ENCODE results near the gene RSF1.

RSF1 gene

DNA sequence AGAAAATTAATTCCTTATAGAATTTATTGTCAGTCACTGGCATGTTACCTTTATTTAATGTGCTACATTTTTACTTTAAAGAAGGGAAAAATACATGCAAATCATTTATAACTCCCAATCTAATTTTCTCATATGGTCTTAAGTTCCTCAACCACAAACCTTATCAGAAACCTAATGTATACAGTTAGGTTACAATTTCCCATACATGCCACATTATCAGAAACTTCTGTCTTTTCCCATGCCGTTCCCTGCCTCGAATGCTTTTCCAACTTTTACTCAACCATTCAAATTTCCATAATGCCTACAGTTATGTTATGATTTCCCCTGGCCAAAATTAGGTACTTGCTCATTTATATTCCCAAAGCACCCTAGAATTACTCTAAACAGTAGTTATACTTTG is 13.5 kb downstream of the RSF1 start:
- DNase-seq: no peak

DNA sequence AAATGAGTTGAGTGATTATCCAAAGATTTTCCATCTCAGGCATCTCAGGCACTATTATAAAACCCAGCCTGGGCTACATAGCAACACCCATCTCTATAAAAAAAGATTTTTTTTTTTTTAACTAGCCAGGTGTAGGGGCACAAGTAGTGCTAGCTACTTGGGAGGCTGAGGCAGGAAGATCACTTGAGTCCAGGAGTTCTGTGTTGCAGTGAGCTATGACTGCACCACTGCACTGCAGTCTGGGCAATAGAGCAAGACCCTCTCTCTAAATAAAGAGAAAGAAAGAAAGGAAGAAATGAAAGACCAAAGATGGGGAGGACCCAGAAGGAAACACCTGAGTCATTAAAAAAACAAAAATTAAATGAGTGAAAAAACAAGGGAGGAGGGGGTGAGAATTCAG is 14.1 kb downstream of the RSF1 start:
- no peak for DNase-seq

DNA sequence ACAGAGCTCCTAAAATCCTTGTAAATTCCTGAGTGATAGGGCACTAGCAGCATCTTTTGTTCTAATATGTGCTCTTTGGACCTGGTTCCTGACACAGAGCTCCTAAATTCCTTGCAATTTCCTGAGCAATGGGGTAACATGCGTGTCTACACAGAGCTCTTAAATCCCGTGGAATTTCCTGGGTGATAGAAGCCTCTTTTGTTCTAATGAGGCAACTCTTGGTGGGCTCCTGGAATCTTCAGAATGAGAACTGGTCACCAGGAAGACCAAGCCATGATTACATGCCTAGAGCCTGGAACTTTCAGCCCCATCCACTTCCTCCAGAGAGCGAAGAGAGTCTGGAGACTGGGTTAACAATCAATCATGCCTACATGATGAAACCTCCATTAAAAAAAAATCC is 19.0 kb downstream of the RSF1 start:
- DNase-seq: no peak

DNA sequence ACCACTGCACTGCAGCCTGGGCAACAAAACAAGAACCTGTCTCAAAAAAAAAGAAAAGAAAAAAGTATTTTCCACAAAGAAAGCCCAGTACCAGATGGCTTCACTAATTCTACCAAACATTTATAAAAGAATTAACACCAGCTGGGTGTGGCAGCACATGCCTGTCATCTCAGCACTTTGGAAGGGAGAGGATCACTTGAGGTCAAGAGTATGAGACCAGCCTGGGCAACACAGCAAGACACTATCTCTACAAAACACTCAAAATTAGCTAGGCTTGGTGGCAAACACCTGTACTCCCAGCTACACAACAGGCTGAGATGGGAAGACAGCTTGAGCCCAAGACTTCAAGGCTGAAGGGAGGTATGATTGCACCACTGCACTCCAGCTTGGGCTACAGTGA is 20.1 kb downstream of the RSF1 start:
- no peak for DNase-seq

DNA sequence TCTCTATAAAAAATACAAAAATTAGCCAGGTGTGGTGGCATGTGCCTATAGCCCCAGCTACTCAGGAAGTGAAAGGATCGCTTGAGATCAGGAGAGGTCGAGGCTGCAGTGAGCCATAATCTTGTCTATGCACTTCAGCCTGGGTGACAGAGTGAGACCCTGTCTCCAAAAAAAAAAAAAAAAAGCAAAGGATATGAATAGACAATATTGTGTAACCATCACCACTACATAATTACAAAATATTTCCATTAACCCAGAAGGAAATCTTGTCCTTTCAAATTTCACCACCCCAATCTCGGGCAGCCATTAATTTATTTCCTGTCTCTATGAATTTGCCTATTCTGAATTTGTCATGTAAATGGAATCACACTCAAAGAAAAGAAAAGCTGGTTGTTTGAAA is 21.2 kb downstream of the RSF1 start:
- DNase-seq: no peak

DNA sequence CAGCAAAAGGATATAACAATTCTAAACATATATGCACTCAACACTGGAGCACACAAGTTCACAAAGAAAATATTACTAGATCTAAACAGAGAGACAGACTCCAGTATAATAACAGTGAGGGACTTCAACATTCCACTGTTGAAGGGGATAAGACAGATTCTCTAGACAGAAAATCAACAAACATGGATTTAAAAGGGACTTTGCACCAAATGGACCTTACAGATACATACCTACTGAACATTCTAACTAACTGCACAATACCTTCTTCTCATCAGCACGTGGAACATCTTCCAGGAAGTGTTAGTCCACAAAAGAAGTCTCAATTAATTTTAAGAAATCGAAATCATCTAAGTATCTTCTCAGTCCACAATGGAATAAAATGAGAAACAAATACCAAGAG is 26.6 kb downstream of the RSF1 start:
- no peak for DNase-seq

DNA sequence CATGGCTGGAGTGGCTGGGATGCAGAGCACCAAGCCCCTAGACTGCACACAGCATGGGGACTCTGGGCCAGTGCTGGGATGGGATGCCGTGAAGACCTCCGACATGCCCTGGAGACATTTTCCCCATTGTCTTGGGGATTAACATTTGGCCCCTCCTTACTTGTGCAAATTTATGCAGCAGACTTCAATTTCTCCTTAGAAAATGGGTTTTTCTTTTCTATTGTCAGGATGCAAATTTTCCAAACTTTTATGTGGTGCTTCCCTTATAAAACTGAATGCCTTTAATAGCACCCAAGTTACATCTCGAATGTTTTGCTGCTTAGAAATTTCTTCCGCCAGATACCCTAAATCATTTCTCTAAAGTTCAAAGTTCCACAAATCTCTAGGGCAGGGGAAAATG is 29.2 kb downstream of the RSF1 start:
- DNase-seq: no peak

DNA sequence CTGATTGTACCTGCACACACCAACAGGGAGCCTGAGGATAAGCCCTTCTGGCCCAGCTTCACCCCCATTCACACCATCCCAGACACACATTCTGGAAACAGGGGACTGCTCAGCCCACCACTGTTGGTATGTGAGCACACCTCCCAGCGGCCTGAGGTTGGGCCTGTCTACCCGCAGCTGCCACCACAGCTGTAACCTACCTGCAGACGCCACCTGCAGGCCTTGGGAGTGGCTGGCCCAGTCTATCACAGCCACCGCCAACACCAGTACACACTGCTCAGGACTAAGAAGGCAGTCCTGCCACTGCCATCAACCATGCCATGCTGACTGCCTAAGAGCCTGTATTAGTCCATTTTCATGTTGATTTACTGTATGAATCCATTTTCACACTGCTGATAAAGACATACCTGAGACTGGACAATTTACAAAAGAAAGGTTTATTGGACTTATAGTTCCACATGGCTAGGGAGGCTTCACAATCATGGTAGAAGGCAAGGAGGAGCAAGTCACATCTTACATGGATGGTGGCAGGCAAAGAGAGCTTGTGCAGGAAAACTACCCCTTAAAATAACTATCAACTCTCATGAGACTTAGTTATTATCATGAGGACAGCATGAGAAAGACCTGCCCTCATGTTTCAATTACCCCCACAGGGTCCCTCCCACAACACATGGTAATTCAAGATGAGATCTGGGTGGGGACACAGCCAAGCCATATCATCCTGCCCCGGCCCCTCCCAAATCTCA is 30.6 kb downstream of the RSF1 start:
- DNase-seq: no peak

DNA sequence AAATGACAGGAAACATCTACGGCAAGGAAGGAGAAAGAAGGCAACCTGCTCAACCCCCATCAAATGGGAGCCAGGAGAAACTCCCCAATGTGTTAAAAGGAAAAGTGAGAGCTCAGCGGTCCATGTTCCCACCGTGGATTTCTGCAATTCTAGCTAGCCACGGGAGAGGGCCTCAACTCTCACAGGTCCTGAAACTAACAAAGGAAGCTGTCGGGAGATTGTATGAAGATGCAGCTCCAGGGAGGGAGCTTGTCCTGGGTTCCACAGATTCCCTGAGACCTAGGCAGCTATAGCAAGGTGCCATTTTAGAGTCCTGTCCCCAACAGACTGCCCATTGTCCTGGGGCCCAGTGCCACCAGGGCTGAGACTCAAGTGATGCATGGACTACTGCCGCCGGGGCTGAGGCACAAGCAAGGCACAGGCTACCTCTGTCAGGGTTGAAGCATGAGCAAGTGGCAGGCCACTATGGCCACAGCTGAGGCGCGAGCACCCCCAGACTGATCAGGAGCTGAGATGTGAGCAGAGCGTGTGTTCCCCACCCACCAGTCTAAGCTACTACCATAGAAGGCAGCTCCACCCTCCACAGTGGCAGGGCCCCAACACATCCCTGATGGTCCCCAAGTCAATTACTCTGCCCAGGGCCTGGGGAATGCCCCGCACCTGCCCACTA is 31.3 kb downstream of the RSF1 start:
- no peak for DNase-seq

DNA sequence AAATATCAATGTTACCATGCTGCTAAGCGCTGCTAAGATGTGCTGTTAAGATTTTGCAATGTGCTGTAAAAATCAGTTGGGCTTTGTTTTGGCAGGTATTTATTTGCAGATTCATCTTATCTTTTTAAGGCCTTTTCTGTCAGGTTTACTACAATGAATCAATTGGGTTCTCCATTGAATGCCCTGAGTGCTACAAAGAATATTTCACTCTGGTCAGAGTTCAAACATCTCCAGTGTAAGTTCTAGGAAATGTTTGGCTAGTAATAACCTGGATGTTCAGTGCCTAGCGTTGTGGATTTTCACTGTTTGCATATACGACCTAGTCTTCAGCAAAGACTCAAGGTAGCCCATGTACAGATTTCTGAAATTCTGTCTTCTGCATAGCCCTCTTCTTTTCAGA is 36.0 kb downstream of the RSF1 start:
- DNase-seq: no peak

DNA sequence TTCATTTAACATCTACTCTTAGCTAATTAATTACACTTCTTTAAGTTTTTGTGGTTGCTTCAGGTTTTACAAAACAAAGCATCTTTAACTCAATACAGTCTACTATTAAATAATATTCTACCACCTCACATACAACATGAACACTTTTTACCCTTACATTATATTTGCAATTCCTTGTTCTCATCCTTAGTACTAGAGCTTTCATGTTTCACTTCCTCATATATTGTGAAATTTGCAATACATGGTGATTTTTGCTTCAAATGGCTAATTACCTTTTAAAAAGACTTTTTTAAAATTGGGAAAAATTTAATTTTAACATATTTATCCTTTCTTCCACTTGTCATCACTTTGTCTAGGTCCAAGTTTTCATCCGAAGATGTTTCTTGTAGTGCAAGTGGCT is 37.5 kb downstream of the RSF1 start:
- DNase-seq: no peak

DNA sequence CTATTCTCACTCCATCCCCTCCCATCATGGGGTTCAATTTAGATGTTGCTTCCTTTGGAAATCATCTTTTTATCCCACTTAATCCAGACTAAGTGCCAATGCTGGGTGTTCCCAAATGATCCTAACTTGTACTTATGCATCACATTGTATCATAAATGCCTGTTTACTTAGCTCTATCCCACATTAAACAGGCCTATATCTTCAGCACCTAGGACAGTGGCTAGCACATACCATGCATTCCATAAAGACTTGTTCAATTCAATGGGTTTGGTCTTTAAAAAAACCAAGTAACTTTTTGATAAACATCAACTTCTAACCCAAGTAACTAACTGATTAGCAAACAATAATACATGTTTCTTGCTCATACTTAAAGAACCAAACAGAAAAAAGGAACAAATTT is 40.6 kb downstream of the RSF1 start:
- no peak for DNase-seq

DNA sequence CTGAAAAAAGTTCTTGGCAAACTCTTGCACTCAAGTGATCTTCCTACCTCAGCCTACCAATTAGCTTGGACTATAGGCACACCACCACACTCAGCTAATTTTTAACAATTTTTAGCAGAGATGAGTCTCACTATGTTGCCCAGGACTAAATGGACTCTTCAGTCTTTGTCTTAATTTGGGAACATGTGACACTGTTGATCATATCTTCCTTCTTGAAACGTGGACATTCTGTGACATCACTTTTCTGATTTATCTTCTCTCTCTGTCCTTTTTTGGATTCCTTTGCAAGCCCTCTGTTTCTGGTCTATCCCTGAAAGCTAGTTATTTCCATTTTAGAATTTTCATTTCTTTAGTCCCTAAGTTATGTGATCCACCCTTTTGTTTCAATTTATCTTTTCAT is 42.0 kb downstream of the RSF1 start:
- no peak for DNase-seq

DNA sequence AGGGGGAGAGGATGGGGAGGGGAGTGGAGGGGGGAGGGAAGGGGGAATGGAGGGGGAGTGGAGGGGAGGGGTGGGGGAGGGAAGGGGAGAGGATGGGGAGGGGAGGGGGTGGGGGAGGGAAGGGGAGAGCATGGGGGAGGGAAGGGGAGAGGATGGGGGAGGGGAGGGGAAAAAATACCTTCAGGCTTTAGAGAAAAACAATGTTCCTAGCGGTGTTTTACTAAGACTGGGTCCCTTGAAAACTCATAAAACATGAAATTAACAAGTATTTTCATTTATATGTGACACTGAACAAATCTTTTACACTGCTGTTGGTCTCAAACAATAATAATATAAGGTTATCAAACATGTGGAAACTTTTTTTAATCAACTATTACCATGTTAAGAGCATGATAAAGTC is 42.4 kb downstream of the RSF1 start:
- DNase-seq: no peak

DNA sequence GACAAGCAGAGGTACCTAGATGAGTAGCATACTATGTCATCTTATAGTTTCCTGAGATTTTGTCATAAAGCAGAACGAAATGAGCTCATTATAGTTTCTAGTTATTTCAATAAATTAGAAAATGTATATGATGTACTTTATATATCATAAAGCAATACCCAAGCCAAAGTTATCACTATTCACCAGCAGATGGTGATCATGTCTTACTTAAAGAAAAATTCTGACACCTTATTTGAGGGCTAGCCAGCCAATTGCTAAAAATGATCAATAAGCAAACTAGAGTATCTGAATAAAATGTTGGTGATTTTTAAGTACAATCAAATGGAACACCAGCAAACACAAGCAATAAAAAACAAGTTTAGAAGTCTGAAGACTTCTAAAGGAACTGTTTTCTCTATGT is 44.1 kb downstream of the RSF1 start:
- peak; percentile 61 for DNase-seq

DNA sequence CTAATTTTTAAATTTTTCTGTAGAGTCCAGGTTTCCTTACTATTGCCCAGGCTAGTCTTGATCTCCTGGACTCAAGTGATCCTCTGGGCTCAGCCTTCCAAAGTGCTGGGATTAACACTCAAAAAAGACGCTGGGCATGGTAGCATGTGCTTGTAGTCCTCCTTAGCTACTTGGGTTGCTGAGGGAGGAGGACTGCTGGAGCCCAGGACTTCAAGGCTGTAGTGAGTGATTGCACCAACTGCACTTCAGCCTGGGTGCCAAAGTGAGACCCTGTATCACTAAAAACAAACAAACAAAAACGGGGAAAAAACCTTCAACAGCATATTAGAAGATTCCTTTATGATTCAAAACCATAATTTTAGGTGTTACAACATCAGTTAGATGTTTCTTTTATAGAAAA is 44.6 kb downstream of the RSF1 start:
- DNase-seq: no peak

DNA sequence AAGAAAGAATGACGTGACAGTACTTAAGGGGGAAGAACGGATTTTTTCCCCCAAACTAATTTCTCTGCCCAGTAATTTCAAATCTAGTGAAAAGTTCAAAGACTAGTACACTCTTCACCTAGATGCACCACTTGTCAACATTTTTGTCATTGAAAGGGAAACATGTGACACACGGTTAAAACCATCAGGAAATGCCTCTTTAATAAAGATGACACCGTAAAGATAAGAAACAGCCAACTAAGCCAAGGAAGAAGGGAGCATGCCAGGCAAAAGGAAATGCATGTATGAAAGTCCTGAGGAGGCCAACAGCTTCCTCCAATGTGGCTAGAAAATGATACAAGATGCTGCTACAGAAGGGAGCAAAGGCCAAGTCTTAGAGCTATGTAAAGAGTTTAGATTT is 49.4 kb downstream of the RSF1 start:
- DNase-seq: no peak

DNA sequence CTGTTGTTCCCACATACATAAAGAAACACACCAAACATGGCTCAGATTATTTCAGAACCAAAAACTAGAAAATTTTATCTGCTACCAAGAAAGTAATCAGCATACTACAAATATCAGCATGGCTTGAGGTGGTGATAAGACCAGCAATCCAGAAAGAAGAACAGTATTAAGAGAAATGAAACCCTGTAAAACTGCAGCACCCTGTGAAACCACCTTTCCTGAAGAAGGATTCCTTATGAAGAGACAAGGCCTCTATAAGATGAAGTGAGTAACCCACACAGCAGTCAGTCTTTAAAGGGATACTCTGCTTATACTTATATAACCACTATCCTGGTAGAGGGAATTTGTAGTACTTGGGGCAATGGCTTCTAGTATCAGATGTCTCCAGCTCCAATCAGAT is 49.9 kb downstream of the RSF1 start:
- no peak for DNase-seq

DNA sequence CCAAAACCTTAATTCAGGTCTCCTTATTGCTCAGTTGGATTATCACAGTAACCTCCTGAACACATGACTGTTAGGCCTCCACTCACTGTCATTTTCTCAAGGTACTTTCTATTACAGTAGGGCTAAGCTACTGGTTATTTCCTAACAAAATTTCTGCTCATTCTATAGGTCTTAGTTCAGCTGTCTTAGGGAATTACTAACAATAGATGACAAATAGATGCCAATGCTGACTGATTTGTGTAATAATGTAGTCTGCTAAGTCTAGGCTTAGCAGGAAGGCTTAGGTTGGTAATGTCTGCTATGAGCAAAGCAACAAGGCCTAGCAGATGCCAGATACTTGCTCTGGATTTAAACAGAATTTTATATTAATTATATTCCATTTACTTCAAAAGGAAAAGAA is 58.1 kb downstream of the RSF1 start:
- DNase-seq: no peak

DNA sequence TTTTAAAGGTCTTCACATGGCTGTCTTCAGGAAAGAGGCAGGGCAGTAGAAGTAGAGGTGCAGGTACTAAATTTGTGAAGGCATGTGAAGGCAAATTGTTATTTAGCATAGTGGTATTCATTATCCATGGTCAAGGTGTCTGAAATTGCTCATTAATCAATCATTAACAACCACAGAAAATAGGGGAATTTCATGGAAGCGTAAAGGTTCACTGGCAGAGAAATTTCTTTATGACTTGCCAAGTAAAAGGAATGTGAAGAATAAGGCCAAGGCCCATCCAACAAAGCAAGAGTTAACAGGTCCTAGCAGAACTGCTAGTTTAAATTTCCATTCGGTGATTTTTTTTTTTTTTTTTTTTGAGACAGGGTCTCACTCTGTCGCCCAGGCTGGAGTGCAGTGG is 59.0 kb downstream of the RSF1 start:
- no peak for DNase-seq

DNA sequence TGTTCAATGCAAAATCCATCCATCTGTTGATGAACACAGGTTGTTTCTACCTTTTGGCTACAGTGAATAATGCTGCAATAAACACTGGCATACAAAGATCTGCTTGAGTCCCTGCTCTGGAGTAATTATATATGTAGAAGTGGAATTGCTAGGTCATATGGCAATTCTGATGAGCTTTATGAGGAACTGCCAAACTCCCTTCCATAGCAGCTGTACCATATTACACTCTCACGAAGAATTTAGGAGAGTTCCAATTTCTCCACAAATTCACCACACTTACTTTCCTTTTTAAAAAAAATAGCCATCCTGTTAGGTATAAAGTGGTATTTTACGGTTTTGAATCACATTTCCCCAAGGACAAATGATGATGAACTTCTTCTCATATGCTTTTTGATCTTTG is 62.2 kb downstream of the RSF1 start:
- no peak for DNase-seq

DNA sequence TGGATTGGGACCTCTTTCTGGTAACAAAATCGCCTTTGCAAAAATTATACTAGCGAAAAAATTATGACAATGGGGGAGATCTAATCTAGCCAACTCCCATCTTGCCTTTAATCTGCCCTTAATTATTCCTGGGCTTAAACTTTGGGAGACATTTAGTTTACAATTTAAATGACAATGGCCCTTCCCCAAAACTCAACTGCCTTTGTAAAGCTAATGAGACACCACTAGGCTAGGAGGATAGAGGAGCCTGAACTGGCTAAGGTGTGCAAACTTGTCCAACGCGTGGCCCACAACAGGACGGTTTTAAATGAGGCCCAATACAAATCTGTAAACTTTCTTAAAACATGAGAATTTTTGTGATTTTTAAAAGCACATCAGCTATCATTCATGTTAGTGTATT is 67.3 kb downstream of the RSF1 start:
- no peak for DNase-seq

DNA sequence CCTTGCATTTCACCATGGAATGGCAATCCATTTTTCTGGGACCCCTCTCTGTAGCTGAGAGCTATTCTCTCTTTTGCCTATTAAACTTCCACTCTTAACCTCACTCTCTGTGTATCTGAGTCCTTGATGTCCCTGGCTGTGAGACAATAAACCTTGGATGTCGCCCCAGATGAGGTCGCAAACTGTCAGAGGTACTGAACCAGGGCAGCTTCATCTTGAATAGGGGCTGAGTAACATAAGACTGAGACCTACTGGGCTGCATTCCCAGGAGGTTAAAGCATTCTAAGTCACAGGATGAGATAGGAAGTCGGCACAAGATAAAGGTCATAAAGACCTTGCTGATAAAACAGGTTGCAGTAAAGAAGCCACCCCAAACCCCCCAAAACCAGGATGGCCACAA is 68.0 kb downstream of the RSF1 start:
- DNase-seq: no peak

DNA sequence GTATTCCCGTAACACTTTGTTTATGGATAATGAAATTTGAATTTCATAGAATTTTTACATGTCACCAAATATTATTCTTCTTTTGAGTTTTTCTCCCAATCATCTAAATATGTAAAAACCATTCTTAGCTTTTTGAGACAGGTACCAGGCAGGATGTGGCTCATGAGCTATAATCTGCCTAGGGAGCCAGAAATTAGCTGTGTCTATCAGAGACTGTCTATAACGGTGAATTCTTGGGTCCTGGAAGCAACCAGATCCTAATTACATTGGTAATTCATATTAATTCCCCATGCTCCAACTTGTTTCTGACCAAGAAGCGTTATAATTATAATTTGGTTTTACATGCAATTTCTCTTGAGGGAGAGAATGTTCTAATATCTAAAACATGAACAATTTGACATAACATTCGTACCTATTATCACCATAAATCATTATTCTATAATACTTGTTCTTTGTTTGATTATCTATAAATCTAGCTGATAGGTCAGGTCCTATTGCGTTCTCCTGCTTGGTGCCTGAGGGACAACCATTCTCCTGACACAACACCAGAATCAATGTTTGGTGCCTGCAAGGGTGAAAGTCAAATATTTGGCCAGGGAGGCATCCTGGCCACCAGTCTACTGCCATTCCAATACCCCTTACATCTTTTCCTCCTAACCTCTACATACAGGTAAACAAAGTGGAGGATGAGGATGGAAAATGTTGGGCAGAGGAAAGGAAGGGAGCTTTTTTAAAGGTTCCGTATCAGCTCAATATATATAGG is 69.9 kb downstream of the RSF1 start:
- no peak for DNase-seq
